Anterior cingulate cortex (tissue), 58 donors: ENCODE measurements around the gene RLN3.
A peak's percentile ranks its signal among the peaks of the same experiment; 100 is the strongest.
"Not testable (repeated sequence)": the region's sequence is repeated elsewhere in the genome, so short reads cannot be mapped to it uniquely, and the experiment has no call there.

ENCODE experiments used
- DNase-seq, 58 donors: peaks; one replicate each; lab custom pipeline; 2025; lab: John Stamatoyannopoulos, UW

Gene RLN3

GRCh38 chr19:14015524-14016035 lies 12.4 kb upstream of the RLN3 start:
- no peak for DNase-seq

GRCh38 chr19:14019100-14019499 lies 8.8 kb upstream of the RLN3 start:
- DNase-seq = no peak

- DNase-seq = not testable (repeated sequence)
Observed at GRCh38 chr19:14019739-14020138, 8.2 kb upstream of the RLN3 start.

GRCh38 chr19:14021474-14021873 lies 6.5 kb upstream of the RLN3 start:
- no peak for DNase-seq

- DNase-seq = no peak
Observed at GRCh38 chr19:14022469-14022868, 5.5 kb upstream of the RLN3 start.

GRCh38 chr19:14023404-14024235 lies 4.3 kb upstream of the RLN3 start:
- DNase-seq = no peak

- not testable (repeated sequence) for DNase-seq
Observed at GRCh38 chr19:14026652-14027192, 1.2 kb upstream of the RLN3 start.

- DNase-seq = no peak
Observed at GRCh38 chr19:14028901-14029300, 953 bp downstream of the RLN3 start.

GRCh38 chr19:14030997-14031718 lies 3.2 kb downstream of the RLN3 start:
- DNase-seq = no peak

- DNase-seq = peak in 31 of 58 donors; percentile 5 to 56 (median 32)
Observed at GRCh38 chr19:14031719-14032480, 4.0 kb downstream of the RLN3 start, which contains the start of gene IL27RA. Gene IL27RA (plus strand): TSS chr19:14031762. CDS start chr19:14031873, 111 bp downstream.

- DNase-seq = no peak
Observed at GRCh38 chr19:14033946-14034345, 6.0 kb downstream of the RLN3 start.

GRCh38 chr19:14035159-14035558 lies 7.2 kb downstream of the RLN3 start:
- not testable (repeated sequence) for DNase-seq

GRCh38 chr19:14035706-14036105 lies 7.8 kb downstream of the RLN3 start:
- no peak for DNase-seq

- no peak for DNase-seq
Observed at GRCh38 chr19:14039181-14039580, 11.2 kb downstream of the RLN3 start.

GRCh38 chr19:14042659-14043608 lies 15.0 kb downstream of the RLN3 start:
- DNase-seq = peak in 15 of 58 donors; percentile 0 to 43 (median 8)

GRCh38 chr19:14047866-14048265 lies 19.9 kb downstream of the RLN3 start:
- DNase-seq = not testable (repeated sequence)

GRCh38 chr19:14048443-14049153 lies 20.6 kb downstream of the RLN3 start:
- DNase-seq = peak in 4 of 58 donors; percentile 1 to 16 (median 10)

GRCh38 chr19:14050512-14050911 lies 22.6 kb downstream of the RLN3 start:
- no peak for DNase-seq
